Upper lobe of right lung (tissue), 1 donor: ENCODE data around the gene NKX2-3. TPM values are rescaled to one million over a fixed set of nuclear protein-coding genes. Genes with fewer than 3 reads are reported as not detected.

Experiments
- ATAC-seq: fragments of 200-7000 bp; cut with Tn5 transposase; one replicate; pipeline ENCODE4 v1.9.1; 2020; ENCODE audit warnings: mild to moderate bottlenecking, moderate library complexity
- DNase-seq: peaks from one replicate; pipeline ENCODE4 v3.0.0-alpha.2; 2020
- H3K27ac ChIP-seq: fragments of 200-600 bp; one replicate; pipeline ENCODE4 v1.8.0; 2022
- H3K27me3 ChIP-seq: fragments of 200-600 bp; one replicate; pipeline ENCODE4 v1.8.0; 2022; ENCODE audit warnings: mild to moderate bottlenecking
- H3K36me3 ChIP-seq: fragments of 200-600 bp; one replicate; pipeline ENCODE4 v1.8.0; 2022
- H3K4me1 ChIP-seq: fragments of 200-600 bp; one replicate; pipeline ENCODE4 v1.8.0; 2022
- H3K4me3 ChIP-seq: fragments of 200-600 bp; one replicate; pipeline ENCODE4 v1.8.0; 2022; ENCODE audit warnings: mild to moderate bottlenecking
- H3K9me3 ChIP-seq: fragments of 200-600 bp; one replicate; pipeline ENCODE4 v1.8.0; 2022
- intact Hi-C: fragments of 100-400 bp; cut with DNase I; formaldehyde crosslinking; loops from one replicate; pipeline ENCODE4 v1.11.0; 2022
- total RNA-seq: library from RNA; stranded (reverse); fragmentation: NEBNext Ultra II Directional; extraction: Animal tissue kit (Norgen Biotek cat#: 25700); gene quantifications from one replicate; pipeline ENCODE4 v1.2.1, GENCODE V29; 2021
- TF ChIP-seq, protein P1 (sequence below): fragments of 200-600 bp; IDR thresholded peaks from one replicate; pipeline ENCODE4 v1.8.0; 2022; ENCODE audit warnings: antibody characterized with exemption
- donor health status: DM: no; HTN: yes; CAD: no; lungs with severe emphysema.

The NKX2-3 gene
- total RNA-seq, 1 donor from 2014 or later = 0.26 TPM

DNA sequence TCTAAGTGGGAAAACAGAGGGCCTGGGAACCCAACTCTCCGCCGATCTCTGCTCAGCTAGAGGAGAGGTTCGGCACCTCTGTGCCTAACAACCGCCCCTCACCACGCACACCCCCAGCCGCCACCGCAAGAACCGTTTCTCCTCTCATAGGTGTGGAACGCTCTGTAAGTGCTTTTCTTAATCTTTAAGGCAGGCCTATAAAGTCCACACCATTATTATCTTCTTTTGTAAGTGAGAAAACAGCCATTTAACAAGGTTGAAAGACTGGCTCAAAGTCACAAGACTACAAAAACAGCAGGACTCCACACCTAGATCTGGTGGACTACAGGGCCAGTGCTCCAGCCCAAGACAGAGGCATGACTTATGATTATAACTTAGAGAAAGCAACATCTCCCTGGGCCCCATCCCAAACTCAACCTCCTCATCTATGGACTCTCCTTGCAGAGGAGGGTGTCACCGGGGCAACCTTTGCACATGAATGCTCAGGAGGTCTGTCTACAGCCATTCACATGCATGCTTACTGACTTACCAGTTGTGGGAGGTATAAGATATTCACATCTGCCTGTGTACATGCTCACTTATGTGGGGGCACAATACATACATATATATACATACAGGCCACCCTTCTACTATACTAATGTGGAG, 7.9 kb upstream of the NKX2-3 start:
- peaks cover 100% of the 10 kb centered on the region for H3K27me3 ChIP-seq
- no peaks in the 10 kb centered on the region for H3K36me3 ChIP-seq
- no peak overlapping the region for H3K4me3 ChIP-seq
- DNase-seq (no peak), ATAC-seq (no peak)
- intact Hi-C loops = no loop called here
- no peak overlapping the region for H3K27ac ChIP-seq
- H3K9me3 ChIP-seq = no peaks in the 10 kb centered on the region
- TF ChIP-seq, protein P1, sequence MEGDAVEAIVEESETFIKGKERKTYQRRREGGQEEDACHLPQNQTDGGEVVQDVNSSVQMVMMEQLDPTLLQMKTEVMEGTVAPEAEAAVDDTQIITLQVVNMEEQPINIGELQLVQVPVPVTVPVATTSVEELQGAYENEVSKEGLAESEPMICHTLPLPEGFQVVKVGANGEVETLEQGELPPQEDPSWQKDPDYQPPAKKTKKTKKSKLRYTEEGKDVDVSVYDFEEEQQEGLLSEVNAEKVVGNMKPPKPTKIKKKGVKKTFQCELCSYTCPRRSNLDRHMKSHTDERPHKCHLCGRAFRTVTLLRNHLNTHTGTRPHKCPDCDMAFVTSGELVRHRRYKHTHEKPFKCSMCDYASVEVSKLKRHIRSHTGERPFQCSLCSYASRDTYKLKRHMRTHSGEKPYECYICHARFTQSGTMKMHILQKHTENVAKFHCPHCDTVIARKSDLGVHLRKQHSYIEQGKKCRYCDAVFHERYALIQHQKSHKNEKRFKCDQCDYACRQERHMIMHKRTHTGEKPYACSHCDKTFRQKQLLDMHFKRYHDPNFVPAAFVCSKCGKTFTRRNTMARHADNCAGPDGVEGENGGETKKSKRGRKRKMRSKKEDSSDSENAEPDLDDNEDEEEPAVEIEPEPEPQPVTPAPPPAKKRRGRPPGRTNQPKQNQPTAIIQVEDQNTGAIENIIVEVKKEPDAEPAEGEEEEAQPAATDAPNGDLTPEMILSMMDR = no peak
- H3K4me1 ChIP-seq = peaks cover 7% of the 10 kb centered on the region

DNA sequence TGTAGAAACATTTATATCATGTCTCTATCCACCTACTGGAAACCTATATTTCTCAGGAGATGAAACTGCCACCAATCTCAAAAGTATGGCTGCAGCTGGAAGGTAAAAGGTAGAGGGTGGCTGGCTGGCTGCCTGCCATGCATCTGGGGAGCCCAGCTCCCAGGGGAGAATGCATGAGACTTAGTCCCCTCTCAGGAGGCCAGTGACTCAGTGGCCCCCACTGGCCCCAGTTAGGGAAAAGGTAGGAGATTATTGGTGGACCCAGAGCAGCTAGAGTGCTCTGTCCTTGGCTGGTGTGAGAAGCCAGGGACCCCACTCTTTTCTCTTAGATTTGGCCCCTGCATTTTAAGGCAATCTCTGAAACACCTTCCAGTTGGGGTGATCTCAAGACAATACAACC, 6.8 kb upstream of the NKX2-3 start:
- DNase-seq = no peak
- peaks cover 100% of the 10 kb centered on the region for H3K27me3 ChIP-seq
- H3K4me1 ChIP-seq = peaks cover 4% of the 10 kb centered on the region
- no peaks in the 10 kb centered on the region for H3K9me3 ChIP-seq
- no peaks in the 10 kb centered on the region for H3K36me3 ChIP-seq
- no peak overlapping the region for H3K4me3 ChIP-seq
- H3K27ac ChIP-seq = no peak overlapping the region
- intact Hi-C loops = no loop called here
- ATAC-seq = no peak
- TF ChIP-seq, protein P1 = no peak

DNA sequence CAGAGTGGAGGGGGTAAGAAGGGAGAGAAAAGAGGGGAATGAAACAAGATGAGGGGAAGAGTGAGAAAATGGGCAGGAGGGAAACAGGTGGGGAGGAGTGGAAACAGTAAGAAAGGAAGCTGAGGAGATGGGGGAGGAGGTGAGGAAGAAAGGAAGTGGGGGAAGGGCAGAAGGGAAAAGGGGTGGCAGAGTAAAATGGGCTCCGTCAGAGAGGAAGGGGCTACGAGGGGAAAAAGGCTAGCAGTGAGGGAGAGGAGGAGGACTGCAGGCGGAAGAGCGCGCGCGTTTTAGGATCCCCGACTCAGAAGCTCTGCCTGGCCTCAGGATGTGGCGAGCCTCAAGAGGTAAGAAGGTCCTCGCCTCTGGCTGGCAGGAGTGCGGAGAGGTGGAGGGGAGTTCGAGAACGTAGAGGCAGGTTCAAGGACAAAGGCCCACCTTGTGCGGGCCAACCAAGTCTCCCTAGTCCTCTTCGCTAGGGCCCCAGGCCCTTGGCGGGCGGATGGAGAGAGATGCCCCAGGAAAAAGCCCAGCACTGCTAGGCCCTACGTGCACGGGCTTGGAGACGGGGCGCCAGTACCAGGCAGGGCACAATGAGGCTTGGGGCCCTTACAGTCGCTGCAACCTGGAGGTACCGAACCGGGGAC, 5.8 kb upstream of the NKX2-3 start:
- intact Hi-C loops = no loop called here

DNA sequence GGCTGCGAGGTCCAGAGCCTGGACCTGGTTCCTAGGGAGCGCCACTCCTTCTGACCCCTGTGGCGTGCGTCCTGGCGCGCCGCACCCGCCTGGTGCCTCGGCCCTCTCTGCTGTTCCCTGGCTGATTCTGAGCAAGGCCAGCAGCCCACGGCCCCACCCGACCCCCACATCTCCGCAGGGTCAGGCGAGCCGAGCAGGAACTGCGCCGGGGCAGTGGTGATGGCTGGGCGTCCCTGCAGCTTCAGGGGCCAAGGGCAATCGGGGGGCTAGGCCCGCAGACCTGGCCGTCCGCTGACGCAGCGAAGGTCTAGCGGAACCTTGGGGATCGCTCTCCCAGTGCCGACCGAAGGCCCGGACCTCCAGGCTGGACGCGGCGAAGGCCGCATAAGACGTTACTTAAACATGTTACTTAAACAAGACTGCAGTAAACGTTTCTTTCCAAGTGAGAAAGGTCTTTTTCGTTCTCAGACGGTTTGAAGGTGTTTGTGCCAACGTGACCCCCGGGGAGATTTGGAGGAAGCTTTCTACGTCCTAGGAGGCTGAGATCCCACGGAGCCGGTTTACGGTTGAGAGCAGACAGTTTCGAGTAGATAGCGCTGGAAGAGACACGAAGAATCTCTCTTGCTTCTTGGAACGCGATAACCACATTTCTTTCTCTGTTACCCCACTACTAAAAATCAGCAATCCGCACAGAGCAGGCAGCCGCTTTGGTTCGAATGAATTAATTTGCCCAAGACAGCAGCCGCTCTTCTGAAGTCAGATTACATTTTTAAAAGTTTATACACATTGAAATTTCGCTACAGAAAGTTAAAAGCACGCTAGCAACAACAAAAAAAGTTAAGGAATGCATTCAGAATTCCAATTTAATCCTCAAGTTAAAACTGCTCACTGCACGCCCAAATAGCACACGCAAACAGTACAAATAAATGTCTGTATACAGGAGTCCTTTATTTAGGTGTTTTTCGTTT, 4.9 kb upstream of the NKX2-3 start:
- Histone ChIP-seq H3K27ac (no peak overlapping the region), H3K4me3 (no peak overlapping the region), H3K4me1 (peaks cover 9% of the 10 kb centered on the region), H3K27me3 (peaks cover 100% of the 10 kb centered on the region), H3K9me3 (no peaks in the 10 kb centered on the region), H3K36me3 (no peaks in the 10 kb centered on the region)
- no peak for ATAC-seq
- no peak for DNase-seq
- intact Hi-C loops = no loop called here
- TF ChIP-seq, protein P1 = no peak

More for the DNA sequence above, 5.8 kb upstream of the NKX2-3 start:
- peaks cover 100% of the 10 kb centered on the region for H3K27me3 ChIP-seq
- H3K27ac ChIP-seq = no peak overlapping the region
- no peaks in the 10 kb centered on the region for H3K9me3 ChIP-seq
- no peaks in the 10 kb centered on the region for H3K36me3 ChIP-seq
- peak; percentile 8 for ATAC-seq
- H3K4me3 ChIP-seq = no peak overlapping the region
- DNase-seq = no peak
- peaks cover 4% of the 10 kb centered on the region for H3K4me1 ChIP-seq
- TF ChIP-seq, protein P1 = no peak

DNA sequence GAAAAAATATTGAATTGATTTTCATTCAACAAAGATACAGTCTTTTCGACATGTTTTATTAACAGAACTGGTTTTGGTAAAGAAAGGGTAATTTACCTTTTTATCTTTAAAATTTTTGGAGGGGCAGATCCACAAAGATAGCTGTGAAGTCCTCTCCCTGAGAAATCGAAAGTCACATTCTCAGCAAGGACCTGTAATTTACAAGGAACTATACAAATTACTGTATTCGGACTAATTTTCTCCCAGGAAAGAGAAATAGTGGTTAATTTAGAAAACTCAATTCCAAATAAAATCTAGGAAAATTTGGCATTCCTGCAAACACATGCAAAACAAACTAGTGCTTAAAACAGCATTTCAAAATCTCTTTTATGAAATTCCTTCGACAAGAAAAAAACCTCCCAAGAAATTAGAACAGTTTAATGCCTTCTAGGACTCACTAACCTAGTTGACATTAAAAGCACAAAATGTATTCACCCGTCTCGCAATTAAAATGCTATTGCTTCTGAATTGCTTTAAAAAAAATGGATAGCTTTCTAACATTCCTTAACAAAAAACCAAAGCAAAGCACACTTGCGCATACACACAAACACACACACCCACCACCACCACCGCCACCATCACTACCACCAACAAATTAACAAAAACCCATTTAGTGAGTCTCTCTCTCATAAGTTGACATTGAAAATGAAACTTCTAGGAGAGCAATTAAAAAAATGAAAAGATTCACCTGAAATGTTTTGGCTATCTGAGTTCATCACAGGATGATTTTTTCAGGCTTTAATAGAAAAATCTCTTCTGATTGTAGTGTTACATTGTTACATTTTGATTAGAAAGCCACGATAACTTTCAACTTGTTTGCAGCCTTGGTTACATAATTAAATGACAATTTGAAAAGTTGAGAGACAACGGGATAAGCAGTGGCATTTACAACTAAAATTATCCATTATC, 4.0 kb upstream of the NKX2-3 start:
- no peak for DNase-seq
- Histone ChIP-seq H3K4me3 (no peak overlapping the region), H3K9me3 (no peaks in the 10 kb centered on the region), H3K36me3 (no peaks in the 10 kb centered on the region), H3K27ac (no peak overlapping the region), H3K27me3 (peaks cover 100% of the 10 kb centered on the region), H3K4me1 (peaks cover 9% of the 10 kb centered on the region)
- ATAC-seq = no peak
- TF ChIP-seq, protein P1 = no peak
- intact Hi-C loops = no loop called here
